HCT116 (cell line): ENCODE results near the gene NXPE3.

Experiments used
- ATF3 ChIP-seq: IDR thresholded peaks from 2 replicates; pipeline ENCODE4 v1.6.1; 2012
- CEBPB ChIP-seq: IDR thresholded peaks from 2 replicates; pipeline ENCODE4 v1.6.1; 2012; ENCODE audit warnings: low read depth
- CTCF ChIP-seq, 3 experiments: fragments of 200-600 bp in 1 of 3; sonication (generic) in 1 of 3; IDR thresholded peaks in 2 of 3; conservative IDR thresholded peaks in 1 of 3; 2 replicates each; pipeline ENCODE4 v1.5.1; 2012 to 2017; ENCODE audit warnings: low read depth in 2 of 3, low read length in 2 of 3, antibody characterized with exemption in 1 of 3, borderline replicate concordance in 1 of 3, control low read depth in 1 of 3, mild to moderate bottlenecking in 1 of 3, mixed read lengths in 1 of 3, mixed run types in 1 of 3, moderate library complexity in 1 of 3; ENCODE audit not compliant: insufficient read depth in 1 of 3
- EGR1 ChIP-seq: IDR thresholded peaks from 2 replicates; pipeline ENCODE4 v1.6.1; 2012; ENCODE audit warnings: low read depth
- EZH2 ChIP-seq: fragments of 200-600 bp; sonication (generic); IDR thresholded peaks from 2 replicates; pipeline ENCODE4 v1.6.1; 2017; ENCODE audit warnings: antibody characterized with exemption, mixed run types
- EZH2phosphoT487 ChIP-seq: fragments of 200-600 bp; IDR thresholded peaks from 2 replicates; pipeline ENCODE4 v1.6.1; 2018; ENCODE audit warnings: antibody characterized with exemption, borderline replicate concordance
- MAX ChIP-seq: IDR thresholded peaks from 2 replicates; pipeline ENCODE4 v1.6.1; 2012
- POLR2A ChIP-seq: IDR thresholded peaks from 2 replicates; pipeline ENCODE4 v1.7.0; 2011; ENCODE audit warnings: borderline replicate concordance; ENCODE audit not compliant: insufficient read depth, insufficient read length; ENCODE audit errors: extremely low read depth
- RAD21 ChIP-seq: IDR thresholded peaks from 2 replicates; pipeline ENCODE4 v1.6.1; 2012; ENCODE audit warnings: low read depth, mild to moderate bottlenecking
- REST ChIP-seq: IDR thresholded peaks from 2 replicates; pipeline ENCODE4 v1.6.1; 2012; ENCODE audit warnings: low read depth
- SIN3A ChIP-seq: IDR thresholded peaks from 2 replicates; pipeline ENCODE4 v1.6.1; 2012; ENCODE audit warnings: low read depth
- SP1 ChIP-seq: IDR thresholded peaks from 2 replicates; pipeline ENCODE4 v1.6.1; 2012; ENCODE audit warnings: low read depth
- TCF7L2 ChIP-seq: IDR thresholded peaks from 2 replicates; pipeline ENCODE4 v1.7.0; 2011; ENCODE audit warnings: borderline replicate concordance, inconsistent platforms; ENCODE audit not compliant: insufficient read depth, insufficient read length; ENCODE audit errors: extremely low read depth

- TF ChIP-seq RAD21: no peak
- TF ChIP-seq CTCF (IDR thresholded peaks at IDR 0.05 in 2 of 3, conservative IDR thresholded peaks at IDR 0.05 in 1 of 3; ENCODE audit: borderline replicate concordance in 1 of 3, insufficient read depth in 1 of 3, low read depth in 2 of 3, low read length in 2 of 3): no peak
- TF ChIP-seq SP1: no peak
- TF ChIP-seq SIN3A: no peak
- TF ChIP-seq EZH2: no peak
- no peak for TF ChIP-seq POLR2A
- no peak for TF ChIP-seq REST
- TF ChIP-seq MAX: no peak
- no peak for TF ChIP-seq EZH2phosphoT487
- no peak for TF ChIP-seq EGR1
- TF ChIP-seq CEBPB: no peak
- no peak for TF ChIP-seq TCF7L2
- no peak for TF ChIP-seq ATF3
Observed at GRCh38 chr3:101862416-101863165, 83.6 kb downstream of the NXPE3 start.
